ENCODE data around the gene PCNX3. TPM values are rescaled to one million over a fixed set of nuclear protein-coding genes. Genes with fewer than 3 reads are reported as not detected.

PCNX3 gene
- total and polyA plus RNA-seq, 10 of the 15 experiments (the other 5 are each of a cell fraction or from before 2014, with no cell fraction given) = 0.03 to 46.6 (median 8.4) TPM

- TF ChIP-seq, protein P1, sequence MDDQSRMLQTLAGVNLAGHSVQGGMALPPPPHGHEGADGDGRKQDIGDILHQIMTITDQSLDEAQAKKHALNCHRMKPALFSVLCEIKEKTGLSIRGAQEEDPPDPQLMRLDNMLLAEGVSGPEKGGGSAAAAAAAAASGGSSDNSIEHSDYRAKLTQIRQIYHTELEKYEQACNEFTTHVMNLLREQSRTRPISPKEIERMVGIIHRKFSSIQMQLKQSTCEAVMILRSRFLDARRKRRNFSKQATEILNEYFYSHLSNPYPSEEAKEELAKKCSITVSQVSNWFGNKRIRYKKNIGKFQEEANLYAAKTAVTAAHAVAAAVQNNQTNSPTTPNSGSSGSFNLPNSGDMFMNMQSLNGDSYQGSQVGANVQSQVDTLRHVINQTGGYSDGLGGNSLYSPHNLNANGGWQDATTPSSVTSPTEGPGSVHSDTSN (IDR thresholded peaks at IDR 0.05; ENCODE audit: insufficient replicate concordance, low read depth, low read length) = peak; percentile 99
- no peak for TF ChIP-seq MTA3 (IDR thresholded peaks at IDR 0.05; ENCODE audit: borderline replicate concordance, low read length)
- no peak for TF ChIP-seq STAT1 (conservative IDR thresholded peaks at IDR 0.05)
- TF ChIP-seq, protein P2, sequence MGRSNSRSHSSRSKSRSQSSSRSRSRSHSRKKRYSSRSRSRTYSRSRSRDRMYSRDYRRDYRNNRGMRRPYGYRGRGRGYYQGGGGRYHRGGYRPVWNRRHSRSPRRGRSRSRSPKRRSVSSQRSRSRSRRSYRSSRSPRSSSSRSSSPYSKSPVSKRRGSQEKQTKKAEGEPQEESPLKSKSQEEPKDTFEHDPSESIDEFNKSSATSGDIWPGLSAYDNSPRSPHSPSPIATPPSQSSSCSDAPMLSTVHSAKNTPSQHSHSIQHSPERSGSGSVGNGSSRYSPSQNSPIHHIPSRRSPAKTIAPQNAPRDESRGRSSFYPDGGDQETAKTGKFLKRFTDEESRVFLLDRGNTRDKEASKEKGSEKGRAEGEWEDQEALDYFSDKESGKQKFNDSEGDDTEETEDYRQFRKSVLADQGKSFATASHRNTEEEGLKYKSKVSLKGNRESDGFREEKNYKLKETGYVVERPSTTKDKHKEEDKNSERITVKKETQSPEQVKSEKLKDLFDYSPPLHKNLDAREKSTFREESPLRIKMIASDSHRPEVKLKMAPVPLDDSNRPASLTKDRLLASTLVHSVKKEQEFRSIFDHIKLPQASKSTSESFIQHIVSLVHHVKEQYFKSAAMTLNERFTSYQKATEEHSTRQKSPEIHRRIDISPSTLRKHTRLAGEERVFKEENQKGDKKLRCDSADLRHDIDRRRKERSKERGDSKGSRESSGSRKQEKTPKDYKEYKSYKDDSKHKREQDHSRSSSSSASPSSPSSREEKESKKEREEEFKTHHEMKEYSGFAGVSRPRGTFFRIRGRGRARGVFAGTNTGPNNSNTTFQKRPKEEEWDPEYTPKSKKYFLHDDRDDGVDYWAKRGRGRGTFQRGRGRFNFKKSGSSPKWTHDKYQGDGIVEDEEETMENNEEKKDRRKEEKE (IDR thresholded peaks at IDR 0.05) = no peak
- peak; percentile 69; the same call in 1 of the 2 replicates for TF ChIP-seq RFX5 (IDR thresholded peaks at IDR 0.05; ENCODE audit: low read depth, low read length)
- TF ChIP-seq ZNF274 (IDR thresholded peaks at IDR 0.05; ENCODE audit: insufficient read depth, insufficient read length) = no peak
- no peak for TF ChIP-seq KDM1A (IDR thresholded peaks at IDR 0.05; ENCODE audit: borderline replicate concordance)
- TF ChIP-seq KAT2A (conservative IDR thresholded peaks at IDR 0.05; ENCODE audit: control insufficient read depth, low read depth, low read length) = no peak
- TF ChIP-seq, protein P3, sequence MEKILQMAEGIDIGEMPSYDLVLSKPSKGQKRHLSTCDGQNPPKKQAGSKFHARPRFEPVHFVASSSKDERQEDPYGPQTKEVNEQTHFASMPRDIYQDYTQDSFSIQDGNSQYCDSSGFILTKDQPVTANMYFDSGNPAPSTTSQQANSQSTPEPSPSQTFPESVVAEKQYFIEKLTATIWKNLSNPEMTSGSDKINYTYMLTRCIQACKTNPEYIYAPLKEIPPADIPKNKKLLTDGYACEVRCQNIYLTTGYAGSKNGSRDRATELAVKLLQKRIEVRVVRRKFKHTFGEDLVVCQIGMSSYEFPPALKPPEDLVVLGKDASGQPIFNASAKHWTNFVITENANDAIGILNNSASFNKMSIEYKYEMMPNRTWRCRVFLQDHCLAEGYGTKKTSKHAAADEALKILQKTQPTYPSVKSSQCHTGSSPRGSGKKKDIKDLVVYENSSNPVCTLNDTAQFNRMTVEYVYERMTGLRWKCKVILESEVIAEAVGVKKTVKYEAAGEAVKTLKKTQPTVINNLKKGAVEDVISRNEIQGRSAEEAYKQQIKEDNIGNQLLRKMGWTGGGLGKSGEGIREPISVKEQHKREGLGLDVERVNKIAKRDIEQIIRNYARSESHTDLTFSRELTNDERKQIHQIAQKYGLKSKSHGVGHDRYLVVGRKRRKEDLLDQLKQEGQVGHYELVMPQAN (conservative IDR thresholded peaks at IDR 0.05) = no peak; the same call in none of the 2 replicates
- no peak for TF ChIP-seq YBX1 (IDR thresholded peaks at IDR 0.05)
- no peak for TF ChIP-seq CHD4 (IDR thresholded peaks at IDR 0.05)
- no peak; the same call in 1 of the 2 replicates for TF ChIP-seq NBN (IDR thresholded peaks at IDR 0.05)
- peak; percentile 83 for TF ChIP-seq RELA (IDR thresholded peaks at IDR 0.05; ENCODE audit: borderline replicate concordance, partially characterized antibody)
- TF ChIP-seq TCF3 (IDR thresholded peaks at IDR 0.05; ENCODE audit: borderline replicate concordance, insufficient read depth, low read depth, low read length) = no peak
- peak; percentile 91 for TF ChIP-seq FOS (IDR thresholded peaks at IDR 0.05; ENCODE audit: borderline replicate concordance, extremely low read depth, insufficient read length)
- peak; percentile 93 for TF ChIP-seq IKZF1 (conservative IDR thresholded peaks at IDR 0.05)
- no peak for TF ChIP-seq SKIL (IDR thresholded peaks at IDR 0.05; ENCODE audit: low read depth, poor library complexity, severe bottlenecking)
- no peak for TF ChIP-seq REST (IDR thresholded peaks at IDR 0.05; ENCODE audit: low read depth, low read length)
These were observed at the start of gene PCNX3 (continued) for GRCh38 chr11:65615229-65615949.
